ENCODE results near the gene RBM26. TPM values are rescaled to one million over a fixed set of nuclear protein-coding genes. Genes with fewer than 3 reads are reported as not detected.

RBM26 gene
- total RNA-seq, 4 donors from 2014 or later: 16.0 to 42.3 (median 25.4) TPM

DNA sequence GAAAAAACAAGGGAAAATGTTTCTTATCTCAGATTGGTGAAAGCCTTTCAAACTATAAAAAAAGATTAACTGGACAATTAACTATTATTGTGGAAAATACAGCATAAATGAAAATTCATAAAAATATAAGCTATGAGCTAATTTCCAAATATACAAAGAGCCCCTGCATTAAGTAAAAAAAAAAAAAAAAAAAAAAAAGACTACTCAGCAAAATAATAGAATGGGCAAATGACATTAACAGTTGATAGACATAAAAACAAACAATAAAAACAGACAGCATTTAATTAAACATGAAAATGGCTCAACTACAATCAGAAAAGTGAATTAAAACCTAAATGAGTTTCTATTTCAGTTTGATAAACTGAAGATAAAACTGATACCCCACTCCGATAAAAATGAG, 77.5 kb downstream of the RBM26 start:
- intact Hi-C loops (cut with DNase I): no loop called here
- Histone ChIP-seq H3K9me3 (no peaks in the 10 kb centered on the region), H3K27ac (no peak overlapping the region), H3K4me3 (no peak overlapping the region), H3K4me1 (no peaks in the 10 kb centered on the region), H3K36me3 (peaks cover 0 to 83% (median 0%) of the 10 kb centered on the region in 3 donors), H3K27me3 (no peaks in the 10 kb centered on the region)
- DNase-seq: no peak
- no peak for TF ChIP-seq POLR2A (IDR thresholded peaks at IDR 0.05)
- TF ChIP-seq, protein P1, sequence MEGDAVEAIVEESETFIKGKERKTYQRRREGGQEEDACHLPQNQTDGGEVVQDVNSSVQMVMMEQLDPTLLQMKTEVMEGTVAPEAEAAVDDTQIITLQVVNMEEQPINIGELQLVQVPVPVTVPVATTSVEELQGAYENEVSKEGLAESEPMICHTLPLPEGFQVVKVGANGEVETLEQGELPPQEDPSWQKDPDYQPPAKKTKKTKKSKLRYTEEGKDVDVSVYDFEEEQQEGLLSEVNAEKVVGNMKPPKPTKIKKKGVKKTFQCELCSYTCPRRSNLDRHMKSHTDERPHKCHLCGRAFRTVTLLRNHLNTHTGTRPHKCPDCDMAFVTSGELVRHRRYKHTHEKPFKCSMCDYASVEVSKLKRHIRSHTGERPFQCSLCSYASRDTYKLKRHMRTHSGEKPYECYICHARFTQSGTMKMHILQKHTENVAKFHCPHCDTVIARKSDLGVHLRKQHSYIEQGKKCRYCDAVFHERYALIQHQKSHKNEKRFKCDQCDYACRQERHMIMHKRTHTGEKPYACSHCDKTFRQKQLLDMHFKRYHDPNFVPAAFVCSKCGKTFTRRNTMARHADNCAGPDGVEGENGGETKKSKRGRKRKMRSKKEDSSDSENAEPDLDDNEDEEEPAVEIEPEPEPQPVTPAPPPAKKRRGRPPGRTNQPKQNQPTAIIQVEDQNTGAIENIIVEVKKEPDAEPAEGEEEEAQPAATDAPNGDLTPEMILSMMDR (IDR thresholded peaks at IDR 0.05): no peak
- WGBS, 2 donors: 89 to 100% methylated on average over 1 of the region's 1 CpG

DNA sequence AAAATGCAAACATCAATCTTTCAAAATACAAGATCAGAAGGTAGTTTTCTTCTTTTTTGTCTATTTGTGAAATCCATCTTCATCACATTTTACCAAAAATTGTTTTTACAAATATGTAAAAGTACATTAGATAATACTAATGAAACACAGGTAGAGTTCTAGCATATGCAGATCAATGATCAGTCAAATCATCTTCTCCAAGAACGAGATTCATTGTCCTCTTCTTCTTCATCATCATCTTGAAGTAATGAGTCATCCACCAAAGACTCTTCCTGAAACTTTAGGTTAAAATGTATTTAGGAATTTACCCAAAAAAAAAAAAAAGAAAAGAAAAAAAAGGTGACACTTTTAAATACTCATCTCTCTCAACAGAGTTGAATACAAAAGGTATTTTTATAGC, 85.6 kb downstream of the RBM26 start:
- Histone ChIP-seq H3K4me1 (no peaks in the 10 kb centered on the region), H3K36me3 (peaks cover 0 to 91% (median 4%) of the 10 kb centered on the region in 3 donors), H3K27me3 (no peaks in the 10 kb centered on the region), H3K9me3 (no peaks in the 10 kb centered on the region), H3K4me3 (no peak overlapping the region), H3K27ac (no peak overlapping the region)
- no peak for TF ChIP-seq POLR2A (IDR thresholded peaks at IDR 0.05)
- TF ChIP-seq, protein P1 (IDR thresholded peaks at IDR 0.05): no peak
- DNase-seq: no peak
- 55 to 68% methylated on average over 1 of the region's 1 CpG for WGBS, 2 donors
- intact Hi-C loops (cut with DNase I): no loop called here

DNA sequence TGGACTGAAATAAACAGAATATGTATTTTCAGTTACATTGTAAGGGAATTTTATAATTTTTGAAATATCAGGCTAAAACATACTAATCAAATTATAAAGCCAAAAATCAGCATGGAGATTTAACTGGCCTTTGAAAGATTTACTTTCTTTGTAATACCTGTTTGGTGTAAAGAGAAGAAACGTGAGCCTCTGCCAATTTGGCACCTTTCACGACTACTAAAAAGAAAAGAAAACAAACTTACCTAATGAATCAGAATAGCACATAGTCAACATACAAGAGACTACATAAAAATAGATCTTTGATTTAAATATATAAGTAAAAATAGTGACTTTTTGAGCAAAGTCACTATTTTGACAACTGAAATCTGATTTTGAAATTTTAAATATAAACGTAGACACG, 87.4 kb downstream of the RBM26 start:
- TF ChIP-seq POLR2A (IDR thresholded peaks at IDR 0.05): no peak
- TF ChIP-seq, protein P1 (IDR thresholded peaks at IDR 0.05): no peak
- Histone ChIP-seq H3K27ac (no peak overlapping the region), H3K9me3 (no peaks in the 10 kb centered on the region), H3K36me3 (peaks cover 0 to 80% (median 4%) of the 10 kb centered on the region in 3 donors), H3K4me3 (no peak overlapping the region), H3K4me1 (no peaks in the 10 kb centered on the region), H3K27me3 (no peaks in the 10 kb centered on the region)
- intact Hi-C loops (cut with DNase I): no loop called here
- 54 to 59% methylated on average over 4 of the region's 4 CpGs for whole genome bisulfite sequencing, 2 donors
- DNase-seq: no peak

DNA sequence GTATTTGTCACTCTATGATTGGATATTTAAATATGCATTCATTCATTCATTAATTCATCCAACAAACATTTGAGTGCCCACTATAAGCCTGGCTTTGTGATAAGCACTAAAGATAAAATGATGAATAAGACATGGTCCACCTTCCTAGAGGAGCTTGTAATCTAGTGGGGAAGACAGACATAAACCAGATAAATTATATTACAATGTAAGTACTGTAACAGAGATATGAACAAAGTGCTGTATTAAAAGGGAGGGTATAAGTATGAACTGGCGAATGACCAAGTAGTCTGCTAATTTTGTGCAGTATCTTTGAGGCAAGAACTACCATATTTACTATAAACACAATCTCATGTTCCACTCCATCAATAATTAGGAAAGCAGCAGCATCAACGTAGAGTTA, 88.2 kb downstream of the RBM26 start:
- 86 to 87% methylated on average over 2 of the region's 2 CpGs for WGBS, 2 donors
- H3K4me3 ChIP-seq: no peak overlapping the region

DNA sequence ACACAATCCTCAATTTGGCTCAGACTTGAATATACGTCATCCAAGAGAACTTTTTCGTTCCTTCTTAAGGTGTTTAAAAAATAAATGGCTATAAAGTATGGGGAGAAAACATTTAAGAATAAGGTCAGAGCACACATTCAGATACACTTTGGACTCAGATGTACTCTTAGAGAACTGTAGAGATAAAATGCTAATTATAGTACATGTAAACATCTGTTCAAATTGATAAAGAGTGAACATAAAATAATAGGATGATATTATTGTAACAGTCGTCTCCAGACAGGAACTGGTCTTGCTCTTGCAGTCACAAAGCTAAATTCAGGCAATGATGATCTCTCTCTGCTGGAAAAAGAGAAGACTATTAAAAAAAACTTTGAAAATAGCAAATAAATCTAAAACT, 91.4 kb downstream of the RBM26 start:
- Histone ChIP-seq H3K27me3 (no peaks in the 10 kb centered on the region), H3K27ac (no peak overlapping the region), H3K36me3 (peaks cover 0 to 43% (median 0%) of the 10 kb centered on the region in 3 donors), H3K4me3 (no peak overlapping the region), H3K4me1 (no peaks in the 10 kb centered on the region), H3K9me3 (no peaks in the 10 kb centered on the region)
- TF ChIP-seq, protein P1 (IDR thresholded peaks at IDR 0.05): no peak
- no peak for TF ChIP-seq POLR2A (IDR thresholded peaks at IDR 0.05)
- 62 to 70% methylated on average over 3 of the region's 3 CpGs for WGBS, 2 donors
- intact Hi-C loops (cut with DNase I): no loop called here
- DNase-seq: no peak

More for the DNA sequence above, 88.2 kb downstream of the RBM26 start:
- H3K27me3 ChIP-seq: no peaks in the 10 kb centered on the region
- no peaks in the 10 kb centered on the region for H3K9me3 ChIP-seq
- DNase-seq: no peak
- no peak overlapping the region for H3K27ac ChIP-seq
- intact Hi-C loops (cut with DNase I): no loop called here
- peaks cover 0 to 75% (median 4%) of the 10 kb centered on the region in 3 donors for H3K36me3 ChIP-seq
- H3K4me1 ChIP-seq: no peaks in the 10 kb centered on the region
- TF ChIP-seq, protein P1 (IDR thresholded peaks at IDR 0.05): no peak
- no peak for TF ChIP-seq POLR2A (IDR thresholded peaks at IDR 0.05)

All from esophagus squamous epithelium (tissue), 5 donors.